H4 (cell line): ENCODE measurements around the gene ZNF318. TPM values are rescaled to one million over a fixed set of nuclear protein-coding genes. Genes with fewer than 3 reads are reported as not detected.

Experiments
- DNase-seq: peaks from one replicate; pipeline ENCODE4 v3.0.0-alpha.2; 2015; ENCODE audit warnings: low spot score
- total RNA-seq: library from RNA; depleted of rRNA; stranded (reverse); fragments of >200 nt; shearing (Covaris generic); gene quantifications from 2 replicates; pipeline ENCODE4 v1.2.3, GENCODE V29; 2014

ZNF318 gene
- total RNA-seq, 1 experiment from 2014 or later: 7.5 TPM

DNA sequence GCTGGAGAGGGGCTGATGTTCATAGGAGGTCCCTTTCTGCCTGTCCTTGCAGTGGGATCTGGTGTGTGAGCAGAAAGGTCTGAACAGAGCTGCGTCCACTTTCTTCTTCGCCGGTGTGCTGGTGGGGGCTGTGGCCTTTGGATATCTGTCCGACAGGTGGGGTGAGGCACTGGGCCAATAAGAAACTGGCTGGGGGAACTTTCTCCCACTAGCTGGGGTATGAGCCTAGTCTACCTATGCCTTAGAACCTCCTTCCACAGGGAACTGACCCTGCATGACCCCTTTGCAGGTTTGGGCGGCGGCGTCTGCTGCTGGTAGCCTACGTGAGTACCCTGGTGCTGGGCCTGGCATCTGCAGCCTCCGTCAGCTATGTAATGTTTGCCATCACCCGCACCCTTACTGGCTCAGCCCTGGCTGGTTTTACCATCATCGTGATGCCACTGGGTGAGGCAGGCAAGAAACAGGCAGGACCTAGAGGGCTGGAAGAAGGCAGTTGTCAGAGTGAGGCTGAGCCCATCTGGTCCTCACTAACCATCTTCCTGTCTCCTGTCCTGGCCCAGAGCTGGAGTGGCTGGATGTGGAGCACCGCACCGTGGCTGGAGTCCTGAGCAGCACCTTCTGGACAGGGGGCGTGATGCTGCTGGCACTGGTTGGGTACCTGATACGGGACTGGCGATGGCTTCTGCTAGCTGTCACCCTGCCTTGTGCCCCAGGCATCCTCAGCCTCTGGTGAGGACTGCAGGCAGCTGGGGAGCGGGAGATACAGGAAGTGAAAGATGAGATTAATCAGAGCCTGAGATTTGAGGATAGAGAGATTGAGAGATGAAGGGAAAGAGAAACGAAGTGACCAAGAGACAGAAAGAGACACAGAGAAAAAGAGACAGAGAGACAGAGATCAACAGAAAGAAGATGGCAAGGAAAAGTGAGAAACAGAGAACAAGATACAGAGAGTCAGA is 69.8 kb downstream of the ZNF318 start:
- DNase-seq: peak; percentile 7

- no peak for DNase-seq
Observed at GRCh38 chr6:43298565-43299337, 70.7 kb downstream of the ZNF318 start.

GRCh38 chr6:43297644-43298564 is 71.5 kb downstream of the ZNF318 start, which contains the start of gene SLC22A7:
TSS of gene SLC22A7 (plus strand) at chr6:43298260. CDS start at chr6:43298359, 99 bp downstream.
- no peak for DNase-seq

DNA sequence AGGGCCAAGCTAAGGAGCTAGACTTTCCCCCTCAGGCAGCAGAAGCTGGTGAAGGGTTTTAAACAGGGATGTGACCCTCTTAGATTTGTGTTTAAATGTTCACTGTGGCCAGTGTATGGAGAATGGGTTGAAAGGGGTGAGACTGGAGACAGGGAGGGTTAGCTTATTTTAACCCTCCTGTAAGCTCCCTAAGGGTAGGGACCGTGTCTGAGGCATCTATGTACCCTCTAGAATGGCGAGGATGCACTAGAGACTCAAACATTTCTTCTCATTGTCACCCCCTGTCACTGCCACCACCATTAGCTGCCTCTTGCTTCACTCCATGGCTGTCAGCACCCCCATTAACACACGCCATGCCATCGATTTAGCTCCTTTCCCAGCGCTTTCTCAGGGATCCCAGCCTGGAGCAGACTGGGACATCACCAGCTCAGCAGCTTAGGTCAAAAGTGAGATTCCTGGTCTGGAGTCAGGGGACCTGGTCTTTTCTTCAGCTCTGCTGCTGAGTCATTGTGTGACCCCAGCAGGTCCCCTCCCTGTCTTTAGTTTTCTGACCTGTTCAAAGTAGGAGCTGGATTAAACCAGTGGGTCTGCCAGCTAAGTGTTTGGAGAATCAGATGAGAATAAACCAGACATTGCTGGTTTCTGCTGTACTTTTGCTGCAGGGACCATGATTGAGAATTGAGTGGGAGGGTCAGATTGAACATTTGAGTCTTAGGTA is 72.5 kb downstream of the ZNF318 start:
- DNase-seq: no peak

GRCh38 chr6:43295456-43295855 is 74.0 kb downstream of the ZNF318 start:
- DNase-seq: no peak

GRCh38 chr6:43294536-43294935 is 74.9 kb downstream of the ZNF318 start:
- DNase-seq: no peak

DNA sequence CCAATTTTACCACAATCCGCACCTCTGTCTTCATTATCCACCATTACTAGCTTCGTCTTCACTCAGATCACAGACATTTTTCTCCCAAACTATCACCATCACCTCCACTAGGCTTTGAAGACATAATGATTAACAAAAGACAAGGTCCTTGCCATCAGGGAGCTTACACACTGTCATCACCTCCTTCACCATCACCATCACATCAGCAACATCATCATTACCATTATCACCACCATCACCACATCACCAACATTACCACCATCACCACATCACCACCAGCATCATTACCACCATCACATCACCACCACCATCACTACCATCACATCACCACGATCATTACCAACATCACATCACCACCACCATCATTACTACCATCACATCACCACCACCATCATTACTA is 75.7 kb downstream of the ZNF318 start:
- no peak for DNase-seq

- DNase-seq: no peak
Observed at GRCh38 chr6:43292763-43293318, 76.6 kb downstream of the ZNF318 start.

GRCh38 chr6:43292341-43292740 is 77.1 kb downstream of the ZNF318 start:
- no peak for DNase-seq

- no peak for DNase-seq
Observed at GRCh38 chr6:43291708-43292107, 77.7 kb downstream of the ZNF318 start.

GRCh38 chr6:43290905-43291355 is 78.5 kb downstream of the ZNF318 start:
- no peak for DNase-seq

GRCh38 chr6:43290339-43290904 is 79.0 kb downstream of the ZNF318 start:
- DNase-seq: no peak

DNA sequence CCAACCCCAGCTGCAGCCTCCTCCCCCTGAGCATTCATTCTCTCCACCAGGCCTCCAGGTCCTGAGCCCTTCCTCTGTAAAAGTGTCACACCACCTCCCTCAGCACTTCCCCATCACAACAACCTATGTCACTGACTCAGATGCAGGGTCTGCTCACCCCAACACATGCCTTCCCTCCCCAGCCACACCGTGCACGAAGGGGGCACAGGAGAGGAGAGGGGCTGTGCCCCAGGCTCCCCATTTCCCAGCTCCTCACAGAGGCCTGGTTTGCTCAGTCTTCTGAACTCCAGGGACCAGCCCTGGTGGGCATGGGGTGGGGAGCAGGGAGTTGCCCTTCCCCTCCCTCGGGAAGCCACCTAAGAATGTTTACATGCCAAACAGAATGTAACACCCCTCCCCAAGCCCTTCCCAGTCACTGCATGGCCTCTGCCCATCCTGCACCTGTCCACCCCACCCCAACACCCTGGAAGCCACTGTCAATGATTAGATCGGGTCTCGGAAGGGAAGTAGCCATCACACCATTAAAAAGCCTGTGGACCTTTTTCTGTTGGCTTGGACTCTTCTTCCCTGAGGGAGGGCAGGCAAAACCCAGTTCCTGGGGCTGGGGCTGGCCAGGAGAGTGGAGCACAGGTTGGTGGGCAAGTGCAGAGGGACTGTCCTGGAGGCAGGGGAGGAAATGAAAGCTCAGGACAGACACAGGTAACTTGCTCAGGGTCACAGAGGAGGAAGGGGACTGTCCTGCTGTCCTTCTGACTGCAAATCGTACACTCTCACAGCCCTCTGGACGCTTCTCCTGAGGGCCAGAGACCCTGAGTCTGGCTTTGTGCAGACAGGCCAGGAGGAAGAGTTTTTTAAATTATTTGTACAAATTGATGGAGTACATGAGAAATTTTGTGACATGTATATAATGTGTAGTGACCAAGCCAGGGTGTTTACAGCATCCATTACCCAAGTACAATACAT is 81.4 kb downstream of the ZNF318 start:
- no peak for DNase-seq

DNA sequence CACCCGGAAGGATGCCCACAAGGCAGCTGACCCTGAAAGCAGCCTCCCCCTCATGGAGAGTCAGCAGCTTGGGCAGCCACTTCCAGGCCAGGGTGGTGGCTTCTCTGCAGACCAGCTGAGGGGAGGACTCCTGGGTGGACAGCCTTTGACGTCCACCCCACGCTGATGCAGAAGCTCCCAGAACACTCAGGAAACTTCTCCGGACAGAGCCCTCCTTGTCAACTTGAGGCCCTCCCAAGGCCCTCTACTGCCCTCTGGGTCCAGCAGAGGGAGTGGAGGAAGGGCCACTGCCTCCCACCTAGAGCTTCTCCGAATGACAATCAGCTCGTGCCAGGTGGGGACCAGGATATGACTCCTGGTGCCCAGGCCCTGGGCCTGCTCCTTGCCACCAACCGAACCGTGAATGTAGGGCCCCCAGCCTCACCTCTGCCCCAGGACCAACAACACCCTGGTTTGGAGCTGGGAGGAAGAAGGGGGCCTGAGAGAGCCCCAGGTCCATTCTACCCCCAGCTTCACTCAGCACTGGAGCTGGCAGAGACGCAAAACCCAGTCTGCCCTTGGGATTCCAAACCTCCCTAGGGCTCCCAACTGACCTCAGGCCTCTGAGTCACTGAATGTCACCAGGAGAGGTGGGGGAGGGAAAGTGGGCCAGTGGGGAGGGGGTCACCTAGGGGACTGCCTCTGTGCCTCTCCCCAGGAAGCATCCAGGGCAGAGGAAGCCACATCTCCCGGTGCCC is 82.3 kb downstream of the ZNF318 start:
- no peak for DNase-seq

DNA sequence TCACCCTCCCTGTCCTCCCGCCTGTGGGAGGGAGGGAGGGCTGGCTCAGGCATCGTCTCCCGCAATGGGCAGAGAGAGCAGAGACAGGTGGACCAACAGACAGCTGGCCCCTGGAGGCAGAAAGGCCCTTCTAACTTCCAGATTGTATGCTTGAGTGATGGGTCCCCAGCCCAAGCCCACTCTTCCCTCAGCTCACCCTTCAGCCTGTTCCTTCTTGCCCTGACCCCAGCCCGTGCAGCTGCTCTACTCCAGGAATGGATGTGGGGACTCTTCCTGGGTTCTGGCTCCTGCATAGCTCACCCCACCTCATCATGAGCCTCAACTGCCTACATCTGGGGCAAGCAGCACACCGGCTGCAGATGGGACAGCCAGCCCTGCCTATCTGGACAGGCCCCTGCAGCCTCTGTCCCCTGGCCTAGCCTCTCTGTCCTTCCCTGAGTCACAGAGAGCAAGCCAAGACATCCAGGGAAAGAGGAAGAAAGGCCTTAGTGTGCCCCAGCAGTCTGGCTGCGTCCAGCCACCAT is 82.9 kb downstream of the ZNF318 start:
- no peak for DNase-seq
